NOMO-1 (cell line): ENCODE data around the gene MRE11.
A peak's percentile ranks its signal among the peaks of the same experiment; 100 is the strongest.

Source experiments
- DNase-seq, 2 experiments: peaks; one replicate each; lab custom pipeline; 2025; ENCODE audit not compliant: unreplicated experiment in 2 of 2; lab: John Stamatoyannopoulos, UW

The MRE11 gene

GRCh38 chr11:94493281-94494125, at the start of gene MRE11, which contains the start of gene ANKRD49:
MRE11 (minus strand) TSS chr11:94493844; CDS start chr11:94492801, 1,043 bp downstream.
ANKRD49 (plus strand) TSS chr11:94493984; CDS start chr11:94496694, 2,710 bp downstream.
- DNase-seq: peak; percentile 92 to 96

DNA sequence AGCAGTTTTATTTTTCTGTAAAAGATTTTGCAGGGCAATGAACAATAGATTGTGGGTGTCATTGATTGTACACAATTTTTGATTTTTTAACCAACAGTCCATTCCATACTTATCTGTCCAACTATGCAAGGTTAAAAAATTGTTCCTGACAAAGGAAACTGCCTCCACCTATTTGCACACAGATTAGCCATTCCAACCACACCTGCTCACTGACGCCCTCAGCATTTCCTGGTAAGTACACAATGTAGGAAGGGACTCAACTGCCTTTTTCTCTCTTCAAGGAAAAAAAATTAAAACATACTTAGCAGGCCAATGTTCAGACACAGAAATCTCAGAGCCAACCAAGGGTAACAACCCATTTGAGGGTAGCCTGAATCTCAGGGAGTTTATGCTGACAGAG, 45.8 kb upstream of the MRE11 start:
- no peak for DNase-seq

DNA sequence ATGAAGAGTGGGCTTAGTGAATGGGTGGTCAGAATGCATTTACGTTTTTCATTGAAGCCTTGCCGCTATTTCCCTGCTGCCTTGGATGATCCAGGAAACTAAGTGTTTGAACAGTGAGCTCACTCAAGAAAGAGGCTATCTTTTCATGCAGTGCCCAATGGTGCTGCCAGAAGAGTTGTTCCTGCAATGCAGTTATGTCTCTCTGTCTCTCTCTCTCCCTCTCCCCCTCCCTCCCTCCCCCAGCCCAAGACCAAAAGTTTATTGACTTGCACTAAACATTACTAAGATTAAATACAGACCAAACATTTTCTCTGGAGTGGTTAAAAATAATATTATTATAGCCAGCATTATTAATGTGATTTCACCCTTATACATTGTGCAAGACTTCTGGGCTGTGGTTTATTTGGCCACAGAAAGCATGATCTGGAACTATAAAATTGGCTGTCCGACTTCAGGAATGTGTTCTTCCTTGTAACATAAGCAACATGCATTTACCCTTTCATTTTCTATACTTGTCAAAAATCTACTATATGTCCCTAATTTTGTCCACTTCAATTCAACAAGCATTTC, 43.5 kb upstream of the MRE11 start:
- DNase-seq: no peak

- DNase-seq: no peak
These were observed 42.7 kb upstream of the MRE11 start for GRCh38 chr11:94536386-94536785.

GRCh38 chr11:94533696-94534630, 40.3 kb upstream of the MRE11 start:
- peak; percentile 76 for DNase-seq

- DNase-seq: no peak
These were observed 39.6 kb upstream of the MRE11 start for GRCh38 chr11:94533206-94533605.

- no peak for DNase-seq
These were observed 38.6 kb upstream of the MRE11 start for GRCh38 chr11:94532211-94532610.

GRCh38 chr11:94528551-94528950, 34.9 kb upstream of the MRE11 start:
- no peak for DNase-seq

DNA sequence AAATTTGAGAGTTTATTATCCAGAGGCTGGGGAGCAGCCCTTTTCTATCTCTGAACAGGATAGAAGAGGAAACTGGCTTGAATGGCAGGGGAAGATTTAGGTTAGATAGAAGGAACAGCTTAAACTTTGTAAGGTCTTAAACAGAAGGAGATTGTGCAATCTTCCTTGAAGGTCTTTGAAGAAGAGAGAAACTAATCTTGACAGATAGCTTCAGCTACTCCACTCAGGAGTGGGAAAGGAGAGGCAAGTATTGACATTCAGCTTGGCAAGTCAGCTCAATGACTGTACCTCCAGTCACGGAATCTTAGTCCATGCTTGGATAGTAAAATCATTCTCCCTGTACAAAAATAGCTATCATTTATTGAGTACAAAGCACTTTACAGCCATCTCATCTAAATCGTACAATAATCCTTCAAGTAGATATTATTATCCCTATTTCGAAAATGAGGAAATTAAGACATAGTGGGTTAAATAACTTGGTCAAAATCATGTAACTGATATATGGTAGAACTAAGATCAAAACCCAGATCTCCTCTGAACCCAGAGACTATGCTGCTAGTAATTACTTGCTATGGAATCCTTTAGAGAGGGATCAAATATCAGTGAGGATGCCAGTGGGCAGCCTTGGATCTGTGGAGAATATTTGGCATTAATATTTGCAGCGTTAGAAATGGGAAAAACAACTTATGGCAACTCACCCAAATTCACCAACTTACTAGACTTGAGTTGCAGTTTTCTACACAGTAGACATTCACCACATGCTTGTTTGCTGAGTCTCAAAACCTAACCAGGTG, 33.2 kb upstream of the MRE11 start:
- DNase-seq: peak in 1 of 2 experiments; percentile 67

- peak in 1 of 2 experiments; percentile 10 for DNase-seq
These were observed 32.1 kb upstream of the MRE11 start for GRCh38 chr11:94525546-94526324.

- DNase-seq: no peak
These were observed 30.7 kb upstream of the MRE11 start for GRCh38 chr11:94524341-94524740.

GRCh38 chr11:94521684-94522083, 28.0 kb upstream of the MRE11 start:
- peak in 1 of 2 experiments; percentile 40 for DNase-seq

DNA sequence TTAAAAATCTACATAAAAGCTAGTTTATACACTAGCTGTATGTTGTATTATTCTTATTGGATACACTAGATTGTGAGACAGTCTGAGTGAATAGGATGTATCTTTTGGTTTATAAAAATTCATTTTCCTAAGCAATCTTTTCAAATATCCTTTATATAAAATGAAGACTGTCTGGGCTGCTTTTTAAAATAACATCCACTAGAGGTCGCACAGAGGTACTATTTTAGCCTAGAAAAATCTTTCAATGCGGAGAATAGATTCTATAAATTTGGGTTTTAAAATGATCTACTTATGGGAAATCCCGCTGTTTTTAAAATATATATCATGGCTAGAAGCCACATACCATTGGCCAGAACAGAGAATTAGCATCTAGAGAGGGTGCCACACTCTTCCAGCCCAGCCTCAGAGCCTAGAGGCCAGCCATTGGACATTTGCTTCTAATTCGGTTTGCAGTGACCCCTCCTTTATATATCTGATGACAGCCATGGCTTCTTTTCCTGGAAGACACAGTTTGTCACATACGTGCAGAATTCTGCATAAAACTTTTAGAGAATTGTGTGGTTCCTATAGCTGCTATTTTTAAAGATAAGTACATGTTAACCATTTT, 25.9 kb upstream of the MRE11 start:
- DNase-seq: peak; percentile 27 to 57

GRCh38 chr11:94518300-94518699, 24.7 kb upstream of the MRE11 start:
- DNase-seq: no peak

GRCh38 chr11:94516725-94517124, 23.1 kb upstream of the MRE11 start:
- DNase-seq: no peak

DNA sequence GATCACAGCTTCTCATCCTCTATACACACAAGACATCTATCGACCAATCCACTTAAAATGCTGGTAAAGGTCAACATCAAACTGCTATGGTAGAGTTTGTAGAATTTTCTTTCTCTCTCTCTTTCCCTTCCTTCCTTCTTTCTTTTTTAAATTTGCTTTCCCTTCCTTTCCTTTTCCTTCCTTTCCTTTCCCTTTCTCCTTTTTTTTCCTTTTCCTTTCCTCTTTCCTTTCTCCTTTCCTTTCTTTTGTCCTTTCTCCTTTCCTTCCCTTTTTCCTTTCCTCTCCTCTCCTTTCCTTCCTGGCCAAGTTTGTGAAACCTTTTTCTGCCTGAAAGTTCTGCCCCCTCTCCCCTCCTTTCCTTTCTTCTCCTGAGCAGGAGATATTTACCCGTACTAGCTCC, 21.8 kb upstream of the MRE11 start:
- no peak for DNase-seq

GRCh38 chr11:94513091-94513490, 19.4 kb upstream of the MRE11 start:
- DNase-seq: peak; percentile 42 to 43

GRCh38 chr11:94511932-94512781, 18.5 kb upstream of the MRE11 start, which contains the start of gene C11orf97:
C11orf97 (plus strand) TSS chr11:94512461; CDS start chr11:94512529, 68 bp downstream.
- DNase-seq: peak in 1 of 2 experiments; percentile 30
